ENCODE measurements around the gene PCDHA8. TPM values are rescaled to one million over a fixed set of nuclear protein-coding genes. Genes with fewer than 3 reads are reported as not detected.
"Not testable (repeated sequence)": the region's sequence is repeated elsewhere in the genome, so short reads cannot be mapped to it uniquely, and the experiment has no call there.

PCDHA8 gene, protein sequence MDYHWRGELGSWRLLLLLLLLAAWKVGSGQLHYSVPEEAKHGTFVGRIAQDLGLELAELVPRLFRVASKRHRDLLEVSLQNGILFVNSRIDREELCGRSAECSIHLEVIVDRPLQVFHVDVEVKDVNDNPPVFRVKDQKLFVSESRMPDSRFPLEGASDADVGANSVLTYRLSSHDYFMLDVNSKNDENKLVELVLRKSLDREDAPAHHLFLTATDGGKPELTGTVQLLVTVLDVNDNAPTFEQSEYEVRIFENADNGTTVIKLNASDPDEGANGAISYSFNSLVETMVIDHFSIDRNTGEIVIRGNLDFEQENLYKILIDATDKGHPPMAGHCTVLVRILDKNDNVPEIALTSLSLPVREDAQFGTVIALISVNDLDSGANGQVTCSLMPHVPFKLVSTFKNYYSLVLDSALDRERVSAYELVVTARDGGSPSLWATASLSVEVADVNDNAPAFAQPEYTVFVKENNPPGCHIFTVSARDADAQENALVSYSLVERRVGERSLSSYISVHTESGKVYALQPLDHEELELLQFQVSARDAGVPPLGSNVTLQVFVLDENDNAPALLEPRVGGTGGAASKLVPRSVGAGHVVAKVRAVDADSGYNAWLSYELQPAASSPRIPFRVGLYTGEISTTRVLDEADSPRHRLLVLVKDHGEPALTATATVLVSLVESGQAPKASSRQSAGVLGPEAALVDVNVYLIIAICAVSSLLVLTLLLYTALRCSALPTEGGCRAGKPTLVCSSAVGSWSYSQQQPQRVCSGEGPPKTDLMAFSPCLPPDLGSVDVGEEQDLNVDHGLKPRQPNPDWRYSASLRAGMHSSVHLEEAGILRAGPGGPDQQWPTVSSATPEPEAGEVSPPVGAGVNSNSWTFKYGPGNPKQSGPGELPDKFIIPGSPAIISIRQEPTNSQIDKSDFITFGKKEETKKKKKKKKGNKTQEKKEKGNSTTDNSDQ
- total RNA-seq (not detected), total RNA-seq (0 to 0.07 (median 0) reads per million in 29 experiments)
- total RNA-seq (2013) = not detected

DNA sequence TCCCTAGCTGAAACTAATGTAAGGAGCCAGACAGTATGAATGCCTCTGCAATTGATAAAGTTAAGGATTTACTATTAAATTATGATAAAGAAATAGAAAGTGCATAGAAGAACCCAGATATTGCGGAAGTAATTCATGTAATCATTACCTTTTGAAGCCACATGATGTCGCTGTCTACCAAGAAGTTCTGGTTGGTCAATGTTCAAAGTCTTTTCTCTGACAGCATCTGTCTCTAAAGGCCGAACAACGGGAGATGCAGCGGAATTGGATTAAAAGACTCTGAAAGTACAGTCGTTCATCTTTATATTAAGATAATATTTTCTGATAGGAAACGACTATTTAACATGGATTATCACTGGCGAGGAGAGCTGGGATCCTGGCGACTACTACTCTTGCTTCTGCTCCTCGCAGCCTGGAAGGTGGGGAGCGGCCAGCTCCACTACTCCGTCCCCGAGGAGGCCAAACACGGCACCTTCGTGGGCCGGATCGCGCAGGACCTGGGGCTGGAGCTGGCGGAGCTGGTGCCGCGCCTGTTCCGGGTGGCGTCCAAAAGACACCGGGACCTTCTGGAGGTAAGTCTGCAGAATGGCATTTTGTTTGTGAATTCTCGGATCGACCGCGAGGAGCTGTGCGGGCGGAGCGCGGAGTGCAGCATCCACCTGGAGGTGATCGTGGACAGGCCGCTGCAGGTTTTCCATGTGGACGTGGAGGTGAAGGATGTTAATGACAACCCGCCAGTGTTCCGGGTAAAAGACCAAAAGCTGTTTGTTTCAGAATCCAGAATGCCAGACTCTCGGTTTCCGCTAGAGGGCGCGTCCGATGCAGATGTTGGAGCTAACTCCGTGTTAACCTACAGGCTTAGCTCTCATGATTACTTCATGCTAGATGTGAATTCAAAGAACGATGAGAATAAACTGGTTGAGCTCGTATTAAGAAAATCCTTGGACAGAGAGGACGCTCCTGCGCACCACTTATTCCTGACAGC is at the start of gene PCDHA8:
PCDHA8 (plus strand) TSS at position 210 of the 985 bp plus-strand sequence; CDS start at position 345, 135 bp downstream.
- H3K4me3 Mint-ChIP-seq = no peak within 1 kb of the TSS

DNA sequence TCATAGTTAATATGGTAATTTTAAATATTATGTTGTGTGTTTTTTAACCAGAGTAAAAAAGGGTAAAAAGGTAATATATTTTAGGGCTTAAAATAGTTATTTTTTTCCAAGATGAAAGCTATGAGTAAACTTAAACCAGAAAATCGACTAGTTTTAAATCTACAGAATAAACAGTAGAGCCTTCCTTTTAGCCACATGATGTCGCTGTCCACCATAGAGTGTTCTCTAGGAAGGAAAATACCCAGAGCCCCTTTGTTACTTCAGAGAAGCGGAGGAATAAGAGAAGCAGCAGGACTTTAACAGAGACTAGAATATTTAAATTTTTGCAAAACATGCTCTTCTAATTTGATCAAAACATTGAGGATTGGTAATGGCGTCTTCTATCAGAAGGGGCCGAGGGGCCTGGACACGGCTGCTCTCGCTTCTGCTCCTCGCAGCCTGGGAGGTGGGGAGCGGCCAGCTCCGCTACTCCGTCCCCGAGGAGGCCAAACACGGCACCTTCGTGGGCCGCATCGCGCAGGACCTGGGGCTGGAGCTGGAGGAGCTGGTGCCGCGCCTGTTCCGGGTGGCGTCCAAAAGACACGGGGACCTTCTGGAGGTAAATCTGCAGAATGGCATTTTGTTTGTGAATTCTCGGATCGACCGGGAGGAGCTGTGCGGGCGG is 46.3 kb upstream of the PCDHA8 start, which contains the start of gene PCDHA2:
PCDHA2 (plus strand) TSS at position 258 of the 664 bp plus-strand sequence.
- ATAC-seq (replicated peaks in 1 of 4) (no peak), DNase-seq (no peak)
- Histone ChIP-seq H3K4me3 (ENCODE audit: control insufficient read depth in 1 of 2, extremely low read depth in 1 of 2, low read length in 1 of 2) (no peak within 1 kb of the TSS), H3K9me3 (peaks cover 6% of the 10 kb centered on the region), H3K36me3 (ENCODE audit: control insufficient read depth in 2 of 2, extremely low read depth in 1 of 2, insufficient read depth in 1 of 2, low read length in 1 of 2) (no peaks in the 10 kb centered on the region), H3K27me3 (replicated peaks in 1 of 2; ENCODE audit: control insufficient read depth in 2 of 2, extremely low read depth in 1 of 2, insufficient read depth in 2 of 2, low read length in 1 of 2) (peaks cover 0 to 22% of the 10 kb centered on the region in 2 experiments), H3K4me1 (ENCODE audit: control insufficient read depth in 1 of 2, extremely low read depth in 1 of 2, insufficient read depth in 2 of 2, low read length in 2 of 2) (no peaks in the 10 kb centered on the region), H3K27ac (ENCODE audit: low read length) (no peak within 1 kb of the TSS)
- POLR2A ChIA-PET = no interaction called here
- Mint-ChIP-seq H3K4me1 (no peaks in the 10 kb centered on the region), H3K36me3 (peaks cover under 1% of the 10 kb centered on the region), H3K9me3 (peaks cover 5 to 33% (median 30%) of the 10 kb centered on the region in 3 donors), H3K4me3 (no peak within 1 kb of the TSS), H3K27ac (no peak within 1 kb of the TSS), H3K27me3 (peaks cover 24 to 30% of the 10 kb centered on the region in 2 donors)
- CTCF ChIA-PET = no interaction called here
- 37% methylated on average over 24 of the region's 27 CpGs for WGBS (ENCODE audit: insufficient coverage)

More for the DNA sequence above, at the start of gene PCDHA8:
- no peaks in the 10 kb centered on the region for H3K36me3 Mint-ChIP-seq
- WGBS (ENCODE audit: insufficient coverage) = 42% methylated on average over 21 of the region's 47 CpGs
- Histone ChIP-seq H3K27ac (ENCODE audit: low read length) (no peak within 1 kb of the TSS), H3K4me3 (ENCODE audit: control insufficient read depth in 1 of 2, extremely low read depth in 1 of 2, low read length in 1 of 2) (no peak within 1 kb of the TSS), H3K27me3 (replicated peaks in 1 of 2; ENCODE audit: control insufficient read depth in 2 of 2, extremely low read depth in 1 of 2, insufficient read depth in 2 of 2, low read length in 1 of 2) (peaks cover 0 to 9% of the 10 kb centered on the region in 2 experiments), H3K36me3 (ENCODE audit: control insufficient read depth in 2 of 2, extremely low read depth in 1 of 2, insufficient read depth in 1 of 2, low read length in 1 of 2) (no peaks in the 10 kb centered on the region), H3K9me3 (no peaks in the 10 kb centered on the region), H3K4me1 (ENCODE audit: control insufficient read depth in 1 of 2, extremely low read depth in 1 of 2, insufficient read depth in 2 of 2, low read length in 2 of 2) (no peaks in the 10 kb centered on the region)
- H3K4me1 Mint-ChIP-seq = peaks cover 0 to 2% (median 0%) of the 10 kb centered on the region in 3 donors
- H3K27ac Mint-ChIP-seq = no peak within 1 kb of the TSS
- H3K9me3 Mint-ChIP-seq = peaks cover 7 to 23% (median 13%) of the 10 kb centered on the region in 3 donors
- H3K27me3 Mint-ChIP-seq = peaks cover 18 to 22% of the 10 kb centered on the region in 2 donors
- CTCF ChIA-PET = no interaction called here
- POLR2A ChIA-PET = no interaction called here
- DNase-seq (no peak), ATAC-seq (replicated peaks in 1 of 4) (no peak)

DNA sequence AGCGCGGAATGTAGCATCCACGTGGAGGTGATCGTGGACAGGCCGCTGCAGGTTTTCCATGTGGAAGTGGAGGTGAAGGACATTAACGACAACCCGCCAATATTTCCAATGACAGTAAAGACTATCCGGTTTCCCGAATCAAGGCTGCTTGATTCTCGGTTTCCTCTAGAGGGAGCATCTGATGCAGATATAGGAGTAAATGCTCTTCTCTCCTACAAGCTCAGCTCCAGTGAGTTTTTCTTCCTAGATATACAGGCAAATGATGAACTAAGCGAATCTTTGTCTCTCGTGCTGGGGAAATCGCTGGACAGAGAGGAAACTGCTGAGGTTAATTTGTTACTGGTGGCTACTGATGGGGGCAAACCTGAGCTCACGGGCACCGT is 45.7 kb upstream of the PCDHA8 start:
- no peak overlapping the region for H3K27ac Mint-ChIP-seq
- Histone ChIP-seq H3K27me3 (replicated peaks in 1 of 2; ENCODE audit: control insufficient read depth in 2 of 2, extremely low read depth in 1 of 2, insufficient read depth in 2 of 2, low read length in 1 of 2) (peaks cover 0 to 22% of the 10 kb centered on the region in 2 experiments), H3K4me1 (ENCODE audit: control insufficient read depth in 1 of 2, extremely low read depth in 1 of 2, insufficient read depth in 2 of 2, low read length in 2 of 2) (no peaks in the 10 kb centered on the region), H3K36me3 (ENCODE audit: control insufficient read depth in 2 of 2, extremely low read depth in 1 of 2, insufficient read depth in 1 of 2, low read length in 1 of 2) (no peaks in the 10 kb centered on the region), H3K4me3 (ENCODE audit: control insufficient read depth in 1 of 2, extremely low read depth in 1 of 2, low read length in 1 of 2) (no peak overlapping the region), H3K9me3 (peaks cover 10% of the 10 kb centered on the region), H3K27ac (ENCODE audit: low read length) (no peak overlapping the region)
- no peaks in the 10 kb centered on the region for H3K36me3 Mint-ChIP-seq
- no peak overlapping the region for H3K4me3 Mint-ChIP-seq
- CTCF ChIA-PET = no interaction called here
- DNase-seq (no peak), ATAC-seq (replicated peaks in 1 of 4) (no peak)
- peaks cover 4 to 38% (median 28%) of the 10 kb centered on the region in 3 donors for H3K9me3 Mint-ChIP-seq
- POLR2A ChIA-PET = no interaction called here
- no peaks in the 10 kb centered on the region for H3K4me1 Mint-ChIP-seq
- H3K27me3 Mint-ChIP-seq = peaks cover 26 to 33% of the 10 kb centered on the region in 2 donors
- 20% methylated on average over 5 of the region's 15 CpGs for WGBS (ENCODE audit: insufficient coverage)

DNA sequence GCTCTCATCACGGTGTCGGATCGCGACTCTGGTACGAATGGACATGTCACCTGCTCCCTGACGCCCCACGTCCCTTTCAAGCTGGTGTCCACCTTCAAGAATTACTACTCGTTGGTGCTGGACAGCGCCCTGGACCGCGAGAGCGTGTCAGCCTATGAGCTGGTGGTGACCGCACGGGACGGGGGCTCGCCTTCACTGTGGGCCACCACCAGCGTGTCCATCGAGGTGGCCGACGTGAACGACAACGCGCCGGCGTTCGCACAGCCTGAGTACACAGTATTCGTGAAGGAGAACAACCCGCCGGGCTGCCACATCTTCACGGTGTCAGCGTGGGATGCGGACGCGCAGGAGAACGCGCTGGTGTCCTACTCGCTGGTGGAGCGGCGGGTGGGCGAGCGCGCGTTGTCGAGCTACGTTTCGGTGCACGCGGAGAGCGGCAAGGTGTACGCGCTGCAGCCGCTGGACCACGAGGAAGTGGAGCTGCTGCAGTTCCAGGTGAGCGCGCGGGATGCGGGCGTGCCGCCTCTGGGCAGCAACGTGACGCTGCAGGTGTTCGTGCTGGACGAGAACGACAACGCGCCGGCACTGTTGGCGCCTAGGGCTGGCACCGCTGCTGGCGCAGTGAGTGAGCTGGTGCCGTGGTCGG is 44.8 kb upstream of the PCDHA8 start:
- H3K4me3 Mint-ChIP-seq; H3K4me3 ChIP-seq (ENCODE audit: control insufficient read depth in 1 of 2, extremely low read depth in 1 of 2, low read length in 1 of 2); POLR2A ChIA-PET; H3K36me3 Mint-ChIP-seq; H3K27ac ChIP-seq (ENCODE audit: low read length); H3K36me3 ChIP-seq (ENCODE audit: control insufficient read depth in 2 of 2, extremely low read depth in 1 of 2, insufficient read depth in 1 of 2, low read length in 1 of 2); H3K4me1 ChIP-seq (ENCODE audit: control insufficient read depth in 1 of 2, extremely low read depth in 1 of 2, insufficient read depth in 2 of 2, low read length in 2 of 2); ATAC-seq (replicated peaks in 1 of 4); DNase-seq; H3K4me1 Mint-ChIP-seq; H3K27ac Mint-ChIP-seq; CTCF ChIA-PET: not testable (repeated sequence)
- 72% methylated on average over 72 of the region's 72 CpGs for whole genome bisulfite sequencing (ENCODE audit: insufficient coverage)
- Mint-ChIP-seq H3K27me3 (peaks cover 24 to 30% of the 10 kb centered on the region in 2 donors), H3K9me3 (peaks cover 4 to 35% (median 32%) of the 10 kb centered on the region in 3 donors)
- Histone ChIP-seq H3K27me3 (replicated peaks in 1 of 2; ENCODE audit: control insufficient read depth in 2 of 2, extremely low read depth in 1 of 2, insufficient read depth in 2 of 2, low read length in 1 of 2) (peaks cover 0 to 24% of the 10 kb centered on the region in 2 experiments), H3K9me3 (peaks cover 10% of the 10 kb centered on the region)

DNA sequence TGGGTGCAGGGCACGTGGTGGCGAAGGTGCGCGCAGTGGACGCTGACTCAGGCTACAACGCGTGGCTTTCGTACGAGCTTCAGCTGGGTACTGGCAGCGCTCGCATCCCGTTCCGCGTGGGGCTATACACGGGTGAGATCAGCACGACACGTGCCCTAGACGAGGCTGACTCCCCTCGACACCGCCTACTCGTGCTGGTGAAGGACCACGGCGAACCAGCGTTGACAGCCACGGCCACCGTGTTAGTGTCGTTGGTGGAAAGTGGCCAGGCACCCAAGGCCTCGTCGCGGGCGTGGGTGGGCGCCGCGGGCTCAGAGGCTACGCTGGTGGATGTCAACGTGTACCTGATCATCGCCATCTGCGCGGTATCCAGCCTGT is 44.3 kb upstream of the PCDHA8 start:
- no peaks in the 10 kb centered on the region for H3K36me3 ChIP-seq (ENCODE audit: control insufficient read depth in 2 of 2, extremely low read depth in 1 of 2, insufficient read depth in 1 of 2, low read length in 1 of 2)
- H3K27me3 ChIP-seq (replicated peaks in 1 of 2; ENCODE audit: control insufficient read depth in 2 of 2, extremely low read depth in 1 of 2, insufficient read depth in 2 of 2, low read length in 1 of 2) = peaks cover 0 to 27% of the 10 kb centered on the region in 2 experiments
- WGBS (ENCODE audit: insufficient coverage) = 68% methylated on average over 39 of the region's 39 CpGs
- no peak overlapping the region for H3K27ac ChIP-seq (ENCODE audit: low read length)
- Mint-ChIP-seq H3K9me3 (peaks cover 4 to 31% (median 30%) of the 10 kb centered on the region in 3 donors), H3K36me3 (no peaks in the 10 kb centered on the region), H3K4me1 (no peaks in the 10 kb centered on the region), H3K4me3 (no peak overlapping the region), H3K27me3 (peaks cover 23 to 27% of the 10 kb centered on the region in 2 donors), H3K27ac (no peak overlapping the region)
- H3K4me1 ChIP-seq (ENCODE audit: control insufficient read depth in 1 of 2, extremely low read depth in 1 of 2, insufficient read depth in 2 of 2, low read length in 2 of 2) = no peaks in the 10 kb centered on the region
- CTCF ChIA-PET = no interaction called here
- no peak for ATAC-seq (replicated peaks in 1 of 4)
- H3K9me3 ChIP-seq = peaks cover 10% of the 10 kb centered on the region
- no peak for DNase-seq
- POLR2A ChIA-PET = no interaction called here
- peak overlapping the region in 1 of 2 donors; percentile 15 for H3K4me3 ChIP-seq (ENCODE audit: control insufficient read depth in 1 of 2, extremely low read depth in 1 of 2, low read length in 1 of 2)

All from T-cell (primary cell).